NCI-H524 (cell line): ENCODE measurements around the gene ECE1.
"Not testable (repeated sequence)": the region's sequence is repeated elsewhere in the genome, so short reads cannot be mapped to it uniquely, and the experiment has no call there.

Experiments used
- DNase-seq, 2 experiments: peaks; one replicate each; lab custom pipeline; 2025; lab: John Stamatoyannopoulos, UW

Gene ECE1

DNA sequence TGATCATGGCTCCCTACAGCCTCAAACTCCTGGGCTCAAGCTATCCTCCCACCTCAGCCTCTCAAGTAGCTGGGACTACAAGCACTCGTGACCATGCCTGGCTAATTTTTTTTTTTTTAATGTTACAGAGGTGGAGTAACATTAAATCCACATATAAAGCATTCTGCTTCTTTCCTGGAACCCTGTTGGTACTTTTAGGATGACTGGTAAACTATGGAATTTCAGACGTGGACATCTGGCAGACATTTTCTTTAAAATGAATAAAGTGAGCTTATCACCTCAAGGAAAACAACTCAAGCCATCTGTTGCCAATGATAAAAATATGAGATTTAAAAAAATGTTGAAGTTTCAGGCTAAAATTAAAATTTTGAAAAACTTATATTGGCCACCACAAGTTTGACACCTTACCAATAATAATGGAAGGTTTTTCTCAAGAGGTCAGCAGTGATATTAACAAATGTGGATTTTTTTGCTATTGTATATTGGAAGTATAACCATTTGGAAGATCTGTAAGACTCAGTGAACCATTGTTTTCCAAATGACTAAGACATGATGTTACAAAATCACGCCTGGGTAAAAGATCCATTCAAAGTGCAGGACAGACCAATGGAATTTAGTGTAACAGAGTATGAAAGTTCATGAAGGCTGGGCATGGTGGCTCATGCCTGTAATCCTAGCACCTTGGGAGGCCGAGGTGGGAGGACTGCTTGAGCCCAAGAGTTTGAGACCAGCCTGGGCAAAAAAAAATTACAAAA lies 60.8 kb downstream of the ECE1 start:
- no peak for DNase-seq

GRCh38 chr1:21228224-21228623 lies 62.0 kb downstream of the ECE1 start:
- DNase-seq: not testable (repeated sequence)

- DNase-seq: no peak
Measured at GRCh38 chr1:21225065-21225464, 65.2 kb downstream of the ECE1 start.

- no peak for DNase-seq
Measured at GRCh38 chr1:21220815-21221214, 69.4 kb downstream of the ECE1 start.

GRCh38 chr1:21219674-21220073 lies 70.6 kb downstream of the ECE1 start:
- DNase-seq: no peak

DNA sequence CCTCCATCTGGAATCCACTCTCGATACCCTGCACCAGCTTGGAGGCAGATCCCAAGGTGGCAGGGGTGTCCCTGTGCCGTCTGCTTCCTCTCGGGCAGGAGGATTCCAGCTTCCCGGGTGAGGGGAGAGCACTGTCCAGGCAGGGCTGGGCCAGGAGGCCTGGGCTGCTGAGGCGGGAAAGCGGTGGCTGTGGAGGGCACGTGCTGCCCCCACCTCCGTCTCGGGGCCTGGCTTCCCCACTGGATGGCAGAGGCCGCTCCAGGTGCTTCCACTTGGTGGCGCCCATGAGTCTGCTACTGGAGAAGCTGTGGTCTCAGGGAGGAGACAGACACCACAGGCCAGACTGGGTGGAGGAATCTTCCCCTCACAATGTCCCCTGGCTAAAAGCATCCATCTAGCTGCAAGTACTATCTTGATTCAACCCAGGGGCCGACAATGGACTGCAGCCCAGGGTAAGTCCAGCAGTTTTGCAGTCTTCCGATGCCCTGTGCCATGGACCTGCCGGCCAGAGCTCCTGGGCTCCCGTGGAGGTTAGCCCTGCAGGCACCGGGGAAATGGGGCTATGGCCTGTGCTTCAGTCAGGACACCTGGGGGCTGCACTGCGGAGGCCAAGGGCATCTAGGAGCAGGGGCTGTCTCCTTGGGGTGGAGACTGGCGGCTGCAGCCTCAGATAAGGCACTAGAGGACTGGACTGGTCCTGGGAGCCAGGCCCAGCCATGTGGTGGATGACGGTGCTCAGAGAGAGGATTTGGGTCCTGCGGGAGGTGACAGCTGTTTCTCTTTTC lies 72.3 kb downstream of the ECE1 start:
- DNase-seq: peak in 1 of 2 experiments; percentile 26

GRCh38 chr1:21216835-21217811 lies 73.1 kb downstream of the ECE1 start:
- DNase-seq: peak in 1 of 2 experiments; percentile 41

DNA sequence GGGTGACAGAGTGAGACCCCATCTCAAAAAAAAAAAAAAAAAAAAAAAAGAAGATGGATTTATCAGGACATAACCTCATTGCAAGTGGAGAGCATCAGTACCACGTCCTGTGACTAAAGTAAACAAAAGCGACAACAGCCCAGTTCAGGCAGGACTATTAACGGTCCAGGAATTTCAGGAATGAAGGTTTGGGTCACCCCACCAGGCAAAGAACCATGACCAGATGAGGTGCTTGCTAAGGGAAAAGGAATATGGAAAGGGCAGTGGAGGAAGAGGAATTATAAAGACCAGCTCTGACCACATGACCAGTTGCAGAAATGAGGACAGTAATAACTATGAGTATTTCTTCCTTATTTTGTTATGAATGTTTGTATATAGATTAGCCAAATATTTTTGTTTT lies 78.1 kb downstream of the ECE1 start:
- DNase-seq: no peak

DNA sequence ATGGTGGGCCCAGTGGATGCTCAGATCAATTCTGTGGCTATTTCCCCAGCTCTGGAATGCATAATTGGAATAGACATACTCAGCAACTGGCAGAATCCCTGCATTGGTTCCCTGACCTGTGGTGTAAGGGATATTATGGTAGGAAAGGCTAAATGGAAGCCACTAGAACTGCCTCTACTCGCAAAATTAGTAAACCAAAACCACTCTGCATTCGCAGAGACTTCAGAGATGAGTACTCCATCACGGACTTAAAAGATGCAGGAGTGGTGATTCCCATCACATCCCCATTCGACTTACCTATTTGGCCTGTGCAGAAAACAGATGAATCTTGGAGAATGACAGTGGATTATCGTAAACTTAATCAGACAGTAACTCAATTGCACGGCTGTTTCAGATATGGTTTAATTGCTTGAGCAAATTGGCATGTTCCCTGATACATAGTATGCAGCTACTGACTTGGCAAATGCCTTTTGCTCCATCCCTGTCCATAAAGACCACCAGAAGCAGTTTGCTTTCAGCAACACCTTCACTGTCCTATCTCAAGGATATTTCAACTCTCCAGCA lies 82.0 kb downstream of the ECE1 start:
- not testable (repeated sequence) for DNase-seq

DNA sequence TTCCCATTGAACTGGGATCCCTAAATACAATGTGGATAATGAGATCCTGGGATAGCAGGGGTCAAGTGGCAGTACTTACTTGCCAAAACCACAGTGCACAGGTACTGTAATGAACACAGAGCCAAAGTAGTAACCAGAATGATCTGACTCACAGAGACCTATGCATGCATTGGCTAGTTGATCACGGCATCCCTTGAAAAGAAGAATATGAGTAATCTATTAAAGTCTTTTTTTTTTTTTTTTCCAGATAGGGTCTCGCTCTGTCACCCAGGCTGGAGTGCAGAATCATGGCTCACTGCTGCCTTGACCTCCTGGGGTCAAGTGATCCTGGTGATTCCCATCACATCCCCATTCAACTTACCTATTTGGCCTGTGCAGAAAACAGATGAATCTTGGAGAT lies 84.1 kb downstream of the ECE1 start:
- DNase-seq: no peak

DNA sequence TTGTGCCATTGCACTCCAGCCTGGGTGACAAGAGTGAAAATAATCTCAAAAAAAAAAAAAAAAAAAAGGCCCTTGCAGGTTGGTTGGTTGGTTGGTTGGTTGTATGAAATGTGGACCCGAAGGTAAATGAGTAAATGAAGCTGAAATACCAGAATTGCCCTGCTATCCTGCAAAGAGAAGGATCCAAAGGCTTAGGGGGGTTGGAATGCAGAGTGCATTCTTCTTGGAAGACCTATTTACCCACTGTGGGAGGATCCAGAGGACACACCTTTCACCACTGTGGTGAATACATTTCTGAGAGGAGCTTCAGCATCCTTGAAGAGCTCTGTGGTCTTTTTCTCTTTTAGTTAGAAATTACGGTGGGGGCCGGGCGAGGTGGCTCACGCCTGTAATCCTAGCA lies 84.8 kb downstream of the ECE1 start:
- DNase-seq: no peak

GRCh38 chr1:21201650-21202049 lies 88.6 kb downstream of the ECE1 start:
- no peak for DNase-seq

- DNase-seq: not testable (repeated sequence)
Measured at GRCh38 chr1:21201238-21201637, 89.0 kb downstream of the ECE1 start.

- no peak for DNase-seq
Measured at GRCh38 chr1:21200767-21201166, 89.5 kb downstream of the ECE1 start.

- no peak for DNase-seq
Measured at GRCh38 chr1:21198929-21199328, 91.3 kb downstream of the ECE1 start.

- DNase-seq: no peak
Measured at GRCh38 chr1:21192871-21193270, 97.4 kb downstream of the ECE1 start.

GRCh38 chr1:21192284-21192683 lies 98.0 kb downstream of the ECE1 start:
- DNase-seq: no peak

DNA sequence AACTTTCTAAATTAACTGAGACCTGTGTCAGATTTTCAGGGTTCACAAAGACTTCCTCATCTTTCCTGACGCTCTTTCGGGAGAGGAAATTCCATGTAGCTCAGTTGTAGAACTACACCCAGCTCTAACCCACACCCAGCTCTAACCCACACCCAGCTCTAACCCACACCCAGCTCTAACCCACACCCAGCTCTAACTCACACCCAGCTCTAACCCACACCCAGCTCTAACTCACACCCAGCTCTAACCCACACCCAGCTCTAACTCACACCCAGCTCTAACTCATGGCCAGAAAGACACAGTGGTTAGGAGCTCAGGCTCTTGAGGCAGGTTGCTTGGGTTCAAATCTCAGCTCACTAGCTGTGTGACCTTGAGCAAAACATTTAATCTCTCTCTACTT lies 99.5 kb downstream of the ECE1 start:
- not testable (repeated sequence) for DNase-seq

GRCh38 chr1:21189906-21190500 lies 100.3 kb downstream of the ECE1 start:
- no peak for DNase-seq

DNA sequence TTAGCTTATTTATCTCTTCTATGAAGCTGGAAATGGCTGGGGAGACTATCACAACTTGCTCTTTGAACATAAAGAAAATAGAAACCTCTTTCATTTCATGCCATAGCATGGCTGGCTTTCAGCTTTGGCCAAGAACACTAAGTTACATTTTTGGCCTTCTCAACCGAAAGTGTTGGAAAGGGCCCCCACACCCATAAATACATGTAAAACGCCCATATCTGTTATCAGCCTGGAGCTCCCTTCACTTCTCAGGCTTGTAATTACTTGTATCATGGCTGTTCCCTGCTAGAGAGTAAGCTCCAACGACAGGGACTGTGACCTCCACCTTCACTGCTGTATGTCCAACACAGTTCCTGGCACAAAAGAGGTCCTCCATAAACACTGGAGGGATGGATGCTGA lies 100.8 kb downstream of the ECE1 start:
- DNase-seq: no peak

GRCh38 chr1:21188235-21188634 lies 102.0 kb downstream of the ECE1 start:
- DNase-seq: no peak
